ENCODE measurements around the gene ATP8A2. TPM values are rescaled to one million over a fixed set of nuclear protein-coding genes. Genes with fewer than 3 reads are reported as not detected.

Gene ATP8A2
- total and polyA plus RNA-seq, 2 of the 8 experiments (the other 6 are each of a cell fraction or from before 2014, with no cell fraction given) = 2.4 to 8.3 TPM

GRCh38 chr13:25795277-25795676, 423.5 kb downstream of the ATP8A2 start:
- no peaks in the 10 kb centered on the region for H3K36me3 ChIP-seq (ENCODE audit: control insufficient read depth in 2 of 4, insufficient read depth in 4 of 4, low read length in 3 of 4)

More at GRCh38 chr13:25795277-25795676, 423.5 kb downstream of the ATP8A2 start:
- Histone ChIP-seq H3K56ac (replicated peaks; ENCODE audit: insufficient read length, low read depth, low read length) (no peak overlapping the region), H3K14ac (ENCODE audit: insufficient read length) (no peak overlapping the region), H4K8ac (ENCODE audit: extremely low read depth, insufficient read depth, low read length) (no peak overlapping the region), H3K27ac (ENCODE audit: low read depth, low read length) (no peak overlapping the region), H2BK15ac (ENCODE audit: low read length) (no peak overlapping the region), H2BK12ac (ENCODE audit: low read depth, low read length) (no peak overlapping the region), H2BK5ac (ENCODE audit: low read depth, low read length) (no peak overlapping the region), H3K4me1 (replicated peaks in 1 of 4; ENCODE audit: control insufficient read depth in 3 of 4, insufficient read depth in 4 of 4, low read length in 3 of 4) (no peaks in the 10 kb centered on the region), H2AFZ (ENCODE audit: low read length) (no peak overlapping the region), H4K20me1 (replicated peaks in 1 of 2; ENCODE audit: control insufficient read depth in 1 of 2, insufficient read depth in 2 of 2, low read length in 2 of 2) (no peaks in the 10 kb centered on the region), H3K4me3 (ENCODE audit: extremely low read depth in 1 of 4, insufficient read depth in 2 of 4, low read depth in 3 of 4, low read length in 4 of 4) (no peak overlapping the region), H2BK20ac (ENCODE audit: low read length) (no peak overlapping the region), H3K23me2 (ENCODE audit: low read depth, low read length) (no peaks in the 10 kb centered on the region; the same call in 1 of the 2 replicates), H4K91ac (replicated peaks; ENCODE audit: insufficient read length, low read length) (no peak overlapping the region), H3K4ac (replicated peaks; ENCODE audit: insufficient read length, low read depth, low read length) (no peak overlapping the region), H3K79me1 (ENCODE audit: low read depth, low read length) (no peaks in the 10 kb centered on the region), H3K9ac (replicated peaks in 1 of 4; ENCODE audit: extremely low read depth in 1 of 4, low read depth in 3 of 4, low read length in 3 of 4) (no peak overlapping the region), H4K5ac (ENCODE audit: insufficient read length, low read depth, low read length) (no peak overlapping the region), H3K27me3 (replicated peaks in 1 of 4; ENCODE audit: control insufficient read depth in 3 of 4, extremely low read depth in 1 of 4, insufficient read depth in 3 of 4, low read length in 3 of 4) (no peaks in the 10 kb centered on the region), H3K23ac (ENCODE audit: insufficient read length) (no peak overlapping the region), H3K9me3 (ENCODE audit: insufficient read depth in 2 of 2, low read depth in 1 of 2, low read length in 1 of 2) (no peaks in the 10 kb centered on the region), H3K79me2 (ENCODE audit: control insufficient read depth in 1 of 2, insufficient read depth in 2 of 2, low read length in 2 of 2) (no peaks in the 10 kb centered on the region), H2BK120ac (replicated peaks; ENCODE audit: low read depth, low read length) (no peak overlapping the region), H3K4me2 (ENCODE audit: insufficient read depth in 1 of 2, low read depth in 2 of 2, low read length in 2 of 2) (no peak overlapping the region), H2AK5ac (ENCODE audit: low read depth, low read length) (no peak overlapping the region), H3K18ac (ENCODE audit: extremely low read depth, low read length) (no peak overlapping the region)
- FAIRE-seq = no peak
- ChIA-PET CTCF (ENCODE audit: partially characterized antibody) (no interaction called here), POLR2A (ENCODE audit: partially characterized antibody) (no interaction called here)
- no peak for DNase-seq (ENCODE audit: low read depth in 1 of 2, low spot score in 2 of 2)
- TF ChIP-seq CTCF (IDR thresholded peaks at IDR 0.05; ENCODE audit: control extremely low read depth in 1 of 3, insufficient read depth in 1 of 3, low read depth in 1 of 3, low read length in 3 of 3) (no peak), CEBPB (IDR thresholded peaks at IDR 0.05; ENCODE audit: low read depth, low read length) (no peak), CBX8 (IDR thresholded peaks at IDR 0.05; ENCODE audit: borderline replicate concordance, low read depth, low read length) (no peak), GABPA (IDR thresholded peaks at IDR 0.05; ENCODE audit: borderline replicate concordance, insufficient read depth, low read length) (no peak), SP2 (IDR thresholded peaks at IDR 0.05; ENCODE audit: low read length) (no peak), EGR1 (IDR thresholded peaks at IDR 0.05; ENCODE audit: borderline replicate concordance, low read depth, low read length) (no peak)
- WGBS, 2 experiments (ENCODE audit: extremely low coverage in 1 of 2, insufficient coverage in 1 of 2, insufficient read length in 1 of 2, insufficient replicate concordance in 2 of 2, low coverage in 1 of 2, low lambda C conversion rate in 2 of 2, missing lambda C conversion rate in 1 of 2) = 82% methylated on average over 1 of the region's 1 CpG; no CpG with 5 or more reads in 1 of the 2 experiments

All from H1 (cell line).